HG02759 (cell line): ENCODE data around the gene ADAMTS3.

Source experiments
- ATAC-seq: cut with Tn5 transposase; IDR thresholded peaks from one replicate; pipeline ENCODE4 v1.9.1; 2021; ENCODE audit warnings: mild to moderate bottlenecking, moderate library complexity; ENCODE audit not compliant: unreplicated experiment

The ADAMTS3 gene

GRCh38 chr4:72568959-72569718 is at the start of gene ADAMTS3:
Gene ADAMTS3 (minus strand): TSS chr4:72569221. CDS start chr4:72568762, 459 bp downstream.
- ATAC-seq, result peak; percentile 47

GRCh38 chr4:72613959-72614358 is 44.9 kb upstream of the ADAMTS3 start:
- no peak for ATAC-seq

- ATAC-seq, result no peak
Observed at GRCh38 chr4:72606751-72607150, 37.7 kb upstream of the ADAMTS3 start.

GRCh38 chr4:72604324-72604723 is 35.3 kb upstream of the ADAMTS3 start:
- no peak for ATAC-seq

GRCh38 chr4:72602396-72603376 is 33.7 kb upstream of the ADAMTS3 start:
- no peak for ATAC-seq

GRCh38 chr4:72591547-72592454 is 22.8 kb upstream of the ADAMTS3 start:
- no peak for ATAC-seq

- ATAC-seq, result no peak
Observed at GRCh38 chr4:72587334-72587733, 18.3 kb upstream of the ADAMTS3 start.

- no peak for ATAC-seq
Observed at GRCh38 chr4:72582853-72583252, 13.8 kb upstream of the ADAMTS3 start.

GRCh38 chr4:72577211-72577610 is 8.2 kb upstream of the ADAMTS3 start:
- ATAC-seq, result no peak

GRCh38 chr4:72571337-72571736 is 2.3 kb upstream of the ADAMTS3 start:
- ATAC-seq, result no peak

- no peak for ATAC-seq
Observed at GRCh38 chr4:72569719-72570235, 756 bp upstream of the ADAMTS3 start.

- peak; percentile 59 for ATAC-seq
Observed at GRCh38 chr4:72567821-72568675, 973 bp downstream of the ADAMTS3 start.

- no peak for ATAC-seq
Observed at GRCh38 chr4:72567036-72567435, 2.0 kb downstream of the ADAMTS3 start.

- no peak for ATAC-seq
Observed at GRCh38 chr4:72566464-72566972, 2.5 kb downstream of the ADAMTS3 start.

- no peak for ATAC-seq
Observed at GRCh38 chr4:72564789-72565188, 4.2 kb downstream of the ADAMTS3 start.

- ATAC-seq, result no peak
Observed at GRCh38 chr4:72564184-72564583, 4.8 kb downstream of the ADAMTS3 start.

GRCh38 chr4:72558655-72559054 is 10.4 kb downstream of the ADAMTS3 start:
- ATAC-seq, result no peak

- ATAC-seq, result no peak
Observed at GRCh38 chr4:72557021-72557420, 12.0 kb downstream of the ADAMTS3 start.

GRCh38 chr4:72555377-72555831 is 13.6 kb downstream of the ADAMTS3 start:
- ATAC-seq, result no peak
